Measurements from ENCODE around the gene TYK2. TPM values are rescaled to one million over a fixed set of nuclear protein-coding genes. Genes with fewer than 3 reads are reported as not detected.
A peak's percentile ranks its signal among the peaks of the same experiment; 100 is the strongest.
"Not testable (repeated sequence)": the region's sequence is repeated elsewhere in the genome, so short reads cannot be mapped to it uniquely, and the experiment has no call there.

TYK2 gene
- total and polyA plus RNA-seq, 2 experiments from 2014 or later: 63.6 to 94.3 TPM

DNA sequence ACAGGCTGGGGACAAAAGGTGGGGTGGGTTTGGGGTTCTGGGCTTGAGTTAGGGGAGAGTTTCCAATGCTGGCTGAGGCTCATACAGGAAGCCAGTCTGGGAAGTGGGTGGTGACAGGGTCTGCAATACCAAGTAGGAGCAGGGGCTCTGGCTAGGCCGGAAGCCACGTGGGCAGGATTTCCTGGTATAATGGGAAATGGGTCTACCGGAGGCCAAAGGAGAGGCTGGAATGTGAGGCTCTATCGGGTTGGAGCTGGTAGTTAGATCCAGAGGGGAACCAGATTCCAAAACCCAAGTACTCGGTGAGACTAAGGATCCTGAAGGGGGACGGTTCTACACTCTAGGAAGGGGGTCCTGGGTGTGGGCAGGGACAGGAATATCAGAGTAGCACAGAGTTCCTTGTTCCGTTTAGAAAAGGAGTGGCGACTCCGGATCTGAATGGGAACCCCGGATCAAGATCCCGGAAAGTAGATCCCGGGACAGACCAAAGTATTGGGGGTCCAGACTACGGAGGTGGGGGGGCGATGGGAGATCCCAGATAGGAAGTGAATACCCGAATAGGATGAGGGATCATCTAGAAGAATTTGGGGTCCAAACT is 22.2 kb upstream of the TYK2 start:
- H3K36me3 ChIP-seq (replicated peaks; ENCODE audit: insufficient read depth, low read depth): no peaks in the 10 kb centered on the region
- H3K27me3 ChIP-seq: peaks cover 24% of the 10 kb centered on the region
- peaks cover 54% of the 10 kb centered on the region for H3K79me2 ChIP-seq
- 4% methylated on average over 14 of the region's 15 CpGs for WGBS (ENCODE audit: low lambda C conversion rate, missing lambda C conversion rate)
- H3K9me2 ChIP-seq (replicated peaks; ENCODE audit: insufficient read depth): no peaks in the 10 kb centered on the region
- H3K4me3 ChIP-seq: peak overlapping the region; percentile 56
- H3K4me2 ChIP-seq: peak overlapping the region; percentile 86
- peaks cover 25% of the 10 kb centered on the region for H4K20me1 ChIP-seq (ENCODE audit: insufficient read depth, poor library complexity, severe bottlenecking)
- peak; percentile 47 for DNase-seq (ENCODE audit: low spot score)
- TF ChIP-seq, protein P1, sequence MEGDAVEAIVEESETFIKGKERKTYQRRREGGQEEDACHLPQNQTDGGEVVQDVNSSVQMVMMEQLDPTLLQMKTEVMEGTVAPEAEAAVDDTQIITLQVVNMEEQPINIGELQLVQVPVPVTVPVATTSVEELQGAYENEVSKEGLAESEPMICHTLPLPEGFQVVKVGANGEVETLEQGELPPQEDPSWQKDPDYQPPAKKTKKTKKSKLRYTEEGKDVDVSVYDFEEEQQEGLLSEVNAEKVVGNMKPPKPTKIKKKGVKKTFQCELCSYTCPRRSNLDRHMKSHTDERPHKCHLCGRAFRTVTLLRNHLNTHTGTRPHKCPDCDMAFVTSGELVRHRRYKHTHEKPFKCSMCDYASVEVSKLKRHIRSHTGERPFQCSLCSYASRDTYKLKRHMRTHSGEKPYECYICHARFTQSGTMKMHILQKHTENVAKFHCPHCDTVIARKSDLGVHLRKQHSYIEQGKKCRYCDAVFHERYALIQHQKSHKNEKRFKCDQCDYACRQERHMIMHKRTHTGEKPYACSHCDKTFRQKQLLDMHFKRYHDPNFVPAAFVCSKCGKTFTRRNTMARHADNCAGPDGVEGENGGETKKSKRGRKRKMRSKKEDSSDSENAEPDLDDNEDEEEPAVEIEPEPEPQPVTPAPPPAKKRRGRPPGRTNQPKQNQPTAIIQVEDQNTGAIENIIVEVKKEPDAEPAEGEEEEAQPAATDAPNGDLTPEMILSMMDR (IDR thresholded peaks at IDR 0.05; ENCODE audit: poor library complexity): no peak
- no peak for TF ChIP-seq EZH2 (IDR thresholded peaks at IDR 0.05; ENCODE audit: borderline replicate concordance)
- TF ChIP-seq EZH2phosphoT487 (IDR thresholded peaks at IDR 0.05; ENCODE audit: low read depth, severe bottlenecking, unreplicated experiment): no peak
- peak overlapping the region; percentile 62 for H2AFZ ChIP-seq
- H3K27ac ChIP-seq: peak overlapping the region; percentile 38
- H3K4me1 ChIP-seq (ENCODE audit: insufficient read depth): peaks cover 11% of the 10 kb centered on the region
- no peaks in the 10 kb centered on the region for H3K9me3 ChIP-seq (ENCODE audit: low read depth)

DNA sequence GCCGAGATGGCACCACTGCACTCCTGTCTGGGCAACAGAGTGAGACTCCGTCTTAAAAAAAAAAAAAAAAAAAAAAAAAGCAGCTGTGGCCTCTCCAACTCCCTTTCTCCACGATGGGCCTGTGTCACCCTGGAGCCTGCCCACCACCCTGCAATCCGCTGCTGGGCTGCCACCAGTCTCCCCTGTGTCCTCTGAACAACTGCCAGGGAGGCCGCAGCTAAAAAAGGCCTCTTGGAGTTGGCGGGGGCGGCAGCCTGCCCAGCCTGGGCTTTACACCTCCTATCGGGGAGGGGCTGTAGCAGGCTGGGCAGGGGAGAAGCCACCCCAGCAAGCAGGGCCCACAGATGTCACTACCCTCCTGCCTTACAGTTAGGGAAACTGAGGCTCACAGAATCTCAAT is 19.5 kb upstream of the TYK2 start:
- Histone ChIP-seq H3K4me2 (no peak overlapping the region), H3K4me1 (ENCODE audit: insufficient read depth) (peaks cover 10% of the 10 kb centered on the region), H4K20me1 (ENCODE audit: insufficient read depth, poor library complexity, severe bottlenecking) (peaks cover 28% of the 10 kb centered on the region), H3K9me3 (ENCODE audit: low read depth) (no peaks in the 10 kb centered on the region), H3K27ac (no peak overlapping the region), H3K79me2 (peaks cover 54% of the 10 kb centered on the region), H3K36me3 (replicated peaks; ENCODE audit: insufficient read depth, low read depth) (no peaks in the 10 kb centered on the region), H2AFZ (no peak overlapping the region), H3K9me2 (replicated peaks; ENCODE audit: insufficient read depth) (no peaks in the 10 kb centered on the region), H3K4me3 (no peak overlapping the region), H3K27me3 (peaks cover 3% of the 10 kb centered on the region)
- TF ChIP-seq, protein P1 (IDR thresholded peaks at IDR 0.05; ENCODE audit: poor library complexity): no peak
- TF ChIP-seq EZH2phosphoT487 (IDR thresholded peaks at IDR 0.05; ENCODE audit: low read depth, severe bottlenecking, unreplicated experiment): no peak
- TF ChIP-seq EZH2 (IDR thresholded peaks at IDR 0.05; ENCODE audit: borderline replicate concordance): no peak
- 98% methylated on average over 8 of the region's 8 CpGs for WGBS (ENCODE audit: low lambda C conversion rate, missing lambda C conversion rate)
- no peak for DNase-seq (ENCODE audit: low spot score)

DNA sequence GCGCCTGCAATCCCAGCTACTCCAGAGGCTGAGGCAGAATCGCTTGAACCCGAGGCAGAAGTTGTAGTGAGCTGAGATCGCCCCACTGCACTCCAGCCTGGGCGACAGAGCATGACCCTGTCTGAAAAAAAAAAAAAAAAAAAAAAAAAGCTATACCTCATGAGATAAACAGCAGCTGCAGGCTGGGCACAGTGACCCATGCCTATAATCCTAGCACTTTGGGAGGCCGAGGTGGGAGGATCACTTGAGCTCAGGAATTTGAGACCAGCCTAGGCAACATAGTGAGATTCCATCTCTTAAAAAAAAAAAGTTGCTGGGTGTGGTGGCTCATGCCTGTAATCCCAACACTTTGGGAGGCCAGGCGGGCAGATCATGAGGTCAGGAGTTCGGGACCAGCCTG is 19.0 kb upstream of the TYK2 start:
- not testable (repeated sequence) for H3K4me2 ChIP-seq; H3K36me3 ChIP-seq (replicated peaks; ENCODE audit: insufficient read depth, low read depth); H3K4me3 ChIP-seq; H3K4me1 ChIP-seq (ENCODE audit: insufficient read depth); H3K27me3 ChIP-seq; DNase-seq (ENCODE audit: low spot score); H3K9me2 ChIP-seq (replicated peaks; ENCODE audit: insufficient read depth); H2AFZ ChIP-seq; H3K27ac ChIP-seq; H3K9me3 ChIP-seq (ENCODE audit: low read depth)
- 96% methylated on average over 8 of the region's 8 CpGs for WGBS (ENCODE audit: low lambda C conversion rate, missing lambda C conversion rate)
- Histone ChIP-seq H4K20me1 (ENCODE audit: insufficient read depth, poor library complexity, severe bottlenecking) (peaks cover 28% of the 10 kb centered on the region), H3K79me2 (peaks cover 54% of the 10 kb centered on the region)

DNA sequence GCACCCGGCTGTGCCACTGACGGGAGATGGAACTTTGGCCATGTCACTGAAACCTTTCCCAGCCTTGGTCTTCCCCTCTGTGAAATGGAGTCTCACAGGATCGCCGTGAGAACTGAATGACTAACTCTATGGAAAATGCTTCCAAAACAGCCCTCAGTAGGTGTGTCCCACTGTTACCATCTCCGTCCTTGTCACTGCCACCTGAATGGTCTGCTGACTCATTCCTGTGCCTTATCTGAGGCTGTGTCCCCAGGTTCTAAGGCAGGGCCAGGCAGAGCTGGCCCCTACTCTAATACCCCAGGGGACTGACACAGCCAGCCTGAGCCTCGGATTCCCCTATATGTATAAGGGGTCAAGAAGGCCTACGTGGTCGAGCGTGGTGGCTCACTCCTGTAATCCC is 18.4 kb upstream of the TYK2 start:
- peaks cover 7% of the 10 kb centered on the region for H3K4me1 ChIP-seq (ENCODE audit: insufficient read depth)
- TF ChIP-seq, protein P1 (IDR thresholded peaks at IDR 0.05; ENCODE audit: poor library complexity): no peak
- TF ChIP-seq EZH2phosphoT487 (IDR thresholded peaks at IDR 0.05; ENCODE audit: low read depth, severe bottlenecking, unreplicated experiment) (no peak), EZH2 (IDR thresholded peaks at IDR 0.05; ENCODE audit: borderline replicate concordance) (no peak)
- peaks cover 54% of the 10 kb centered on the region for H3K79me2 ChIP-seq
- H3K4me3 ChIP-seq: no peak overlapping the region
- DNase-seq (ENCODE audit: low spot score): no peak
- no peak overlapping the region for H2AFZ ChIP-seq
- H3K4me2 ChIP-seq: no peak overlapping the region
- H3K27ac ChIP-seq: no peak overlapping the region
- no peaks in the 10 kb centered on the region for H3K36me3 ChIP-seq (replicated peaks; ENCODE audit: insufficient read depth, low read depth)
- WGBS (ENCODE audit: low lambda C conversion rate, missing lambda C conversion rate): 96% methylated on average over 9 of the region's 9 CpGs
- H4K20me1 ChIP-seq (ENCODE audit: insufficient read depth, poor library complexity, severe bottlenecking): peaks cover 28% of the 10 kb centered on the region
- no peaks in the 10 kb centered on the region for H3K9me2 ChIP-seq (replicated peaks; ENCODE audit: insufficient read depth)
- H3K9me3 ChIP-seq (ENCODE audit: low read depth): no peaks in the 10 kb centered on the region
- no peaks in the 10 kb centered on the region for H3K27me3 ChIP-seq

Data from hepatocyte (in vitro differentiated cells).